GDM1 (cell line): ENCODE data around the gene G6PC1.
A peak's percentile ranks its signal among the peaks of the same experiment; 100 is the strongest.

Experiments
- DNase-seq: peaks from one replicate; lab custom pipeline; 2025; lab: John Stamatoyannopoulos, UW

The G6PC1 gene

DNA sequence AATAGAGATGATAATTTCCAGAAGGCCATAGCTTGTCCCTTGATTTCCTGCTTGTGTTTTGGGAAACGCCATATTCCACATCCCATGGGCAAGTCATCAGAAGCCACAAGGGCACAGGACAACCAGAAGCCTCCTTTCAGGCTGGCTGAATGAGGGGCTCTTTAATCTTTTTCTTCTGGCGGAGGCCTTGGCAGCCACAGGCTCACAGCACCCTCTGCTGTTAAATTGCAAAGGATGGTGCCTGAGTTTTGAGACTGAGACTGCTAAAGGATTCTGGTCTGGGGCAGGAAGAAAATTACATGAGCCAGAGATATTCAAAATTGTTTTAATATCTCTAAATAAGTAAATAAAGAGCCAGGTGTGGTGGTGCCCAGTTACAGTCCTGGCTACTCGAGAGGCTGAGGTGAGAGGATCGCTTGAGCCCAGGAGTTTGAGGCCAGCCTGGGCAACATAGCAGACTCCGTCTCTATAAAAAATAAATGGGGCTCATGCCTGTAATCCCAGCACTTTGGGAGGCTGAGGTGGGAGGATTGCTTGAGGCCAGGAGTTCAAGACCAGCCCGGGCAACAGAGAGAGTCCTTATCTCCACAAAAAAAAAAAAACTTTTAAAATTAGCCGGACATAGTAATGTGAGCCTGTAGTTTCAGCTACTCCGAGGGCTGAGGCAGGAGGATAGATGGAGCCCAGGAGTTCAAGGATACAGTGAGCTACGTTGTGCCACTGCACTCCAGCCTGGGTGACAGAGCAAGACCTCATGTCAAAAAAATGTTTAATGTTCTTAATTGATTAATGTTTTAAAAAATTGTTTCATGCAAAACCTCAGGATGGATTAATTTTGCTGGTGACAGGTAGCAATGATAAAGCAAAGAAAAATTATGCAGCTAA, 37.4 kb downstream of the G6PC1 start:
- peak; percentile 53 for DNase-seq

DNA sequence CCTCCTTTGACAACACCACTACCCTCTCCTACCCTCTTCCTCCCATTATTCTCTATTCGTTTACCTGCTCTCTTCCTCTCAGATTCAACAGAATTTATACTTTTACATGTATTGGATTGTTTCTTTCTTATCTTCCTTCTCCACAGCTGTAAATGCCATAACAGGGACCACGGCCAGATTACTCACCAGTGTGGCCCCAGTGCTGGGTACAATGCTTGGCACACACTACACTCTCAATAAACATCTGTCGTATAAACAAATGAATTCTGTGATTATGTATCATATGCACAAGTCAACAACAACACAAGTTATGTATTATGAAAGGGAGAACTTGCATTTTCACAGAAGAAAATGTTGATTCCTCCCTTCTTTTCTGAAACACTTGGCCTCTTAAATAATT, 43.6 kb downstream of the G6PC1 start:
- no peak for DNase-seq

DNA sequence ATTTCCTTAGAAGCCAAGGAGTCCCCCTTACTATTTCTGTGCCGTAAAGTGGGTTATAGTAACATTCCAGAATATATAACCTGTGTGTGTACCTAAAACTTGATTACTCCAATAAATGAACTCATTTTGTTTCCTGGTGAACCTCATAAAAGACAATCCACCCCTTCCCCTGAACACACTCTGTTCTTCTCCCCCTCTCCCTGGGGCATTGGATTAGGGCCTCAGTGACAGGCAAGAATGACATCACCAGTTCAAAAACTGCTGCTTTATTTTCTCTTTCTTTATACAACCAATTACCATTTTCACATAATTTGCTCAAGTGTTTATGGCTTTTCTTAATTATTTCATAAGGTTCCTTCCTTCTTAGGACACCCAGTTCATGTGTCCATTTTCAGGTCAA, 46.2 kb downstream of the G6PC1 start:
- DNase-seq, result no peak

DNA sequence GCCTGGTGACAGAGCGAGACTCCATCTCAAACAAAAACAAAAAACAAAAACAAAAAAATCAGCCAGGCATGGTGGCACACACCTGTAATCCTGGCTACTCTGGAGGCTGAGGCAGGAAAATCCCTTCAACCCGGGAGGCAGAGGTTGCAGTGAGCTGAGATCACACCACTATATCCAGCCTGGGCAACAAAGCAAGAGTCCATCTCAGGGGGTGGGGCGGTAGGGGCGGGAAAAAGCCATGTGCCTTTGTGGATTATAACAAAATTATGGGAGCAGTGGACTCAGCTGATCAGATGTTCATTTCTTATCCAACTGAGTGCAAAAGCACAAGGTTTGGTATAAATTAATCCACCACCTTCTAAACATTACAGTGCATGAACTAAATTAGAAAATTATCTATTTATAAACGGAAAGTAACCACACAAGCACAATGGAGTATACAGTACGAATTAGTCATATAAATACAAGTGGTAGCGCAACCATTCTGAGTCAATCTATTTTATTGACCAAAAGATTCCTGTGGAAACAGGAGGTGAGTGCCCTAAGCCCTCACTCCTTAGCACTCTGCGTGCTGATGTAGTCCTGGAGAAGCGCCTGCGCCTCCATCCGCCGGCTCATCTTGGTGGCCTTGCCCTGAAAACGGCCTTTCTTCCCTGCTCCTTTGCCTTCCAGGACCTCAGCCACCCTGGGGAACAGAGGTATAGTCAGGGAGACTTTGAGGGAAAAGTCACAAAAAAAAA, 49.6 kb downstream of the G6PC1 start:
- no peak for DNase-seq
